ENCODE results near the gene KXD1. TPM values are rescaled to one million over a fixed set of nuclear protein-coding genes. Genes with fewer than 3 reads are reported as not detected.

Gene KXD1
- total RNA-seq: 149 and 160 TPM in 2 replicates

GRCh38 chr19:18557411-18558201 is at the start of gene KXD1:
TSS of gene KXD1 (plus strand) at chr19:18557870. CDS start at chr19:18562057, 4,187 bp downstream.

GRCh38 chr19:18521692-18522123 is 36.0 kb upstream of the KXD1 start, which contains the start of gene ELL:
TSS of gene ELL (minus strand) at chr19:18522070. CDS start at chr19:18522055, 15 bp downstream.

DNA sequence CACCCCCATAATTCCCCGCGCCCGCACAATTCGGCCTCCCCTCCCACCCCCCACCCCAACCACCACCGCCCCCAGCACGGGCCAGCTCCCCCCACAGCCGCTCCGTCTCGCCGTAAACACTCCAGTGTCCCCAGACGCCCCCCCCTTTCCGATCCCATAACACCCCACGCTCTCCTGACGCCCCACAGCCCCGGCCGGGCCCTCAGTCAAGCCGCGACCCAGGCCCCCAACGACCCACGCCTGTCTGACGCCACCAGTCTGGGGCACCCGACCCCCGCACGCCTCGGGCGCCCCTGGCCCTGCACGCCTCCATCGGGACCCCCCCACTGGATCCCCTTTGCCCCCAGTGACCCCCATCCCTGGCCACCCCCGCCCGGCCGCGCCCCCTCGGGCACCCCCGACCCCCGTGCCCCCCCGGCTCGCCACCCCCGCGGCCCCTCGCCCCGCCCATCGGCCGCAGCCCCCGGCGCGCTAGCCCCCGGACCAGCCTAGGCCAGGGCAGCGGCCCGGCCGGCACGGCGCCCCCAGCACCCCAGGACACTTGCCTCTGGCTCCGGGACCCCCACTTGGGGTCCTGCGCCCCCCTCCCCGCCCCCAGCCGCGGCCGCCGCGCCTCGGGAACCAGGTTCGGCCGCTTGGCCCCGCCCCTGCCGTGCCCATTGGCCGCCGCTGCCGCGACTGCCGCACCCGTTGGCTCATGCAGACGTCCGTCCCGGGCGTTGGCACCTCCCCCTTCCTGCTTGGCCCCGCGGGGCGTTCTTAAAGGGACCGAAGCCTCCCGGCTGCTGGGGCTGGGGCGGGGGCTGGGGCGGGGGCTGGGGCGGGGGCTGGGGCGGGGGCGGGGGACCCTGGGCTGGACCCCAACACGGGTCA is 14.5 kb upstream of the KXD1 start, which contains the start of gene FKBP8:
Gene FKBP8 (minus strand): TSS at position 633 of the 873 bp plus-strand sequence. CDS start 1,603 bp downstream, outside the sequence.

DNA sequence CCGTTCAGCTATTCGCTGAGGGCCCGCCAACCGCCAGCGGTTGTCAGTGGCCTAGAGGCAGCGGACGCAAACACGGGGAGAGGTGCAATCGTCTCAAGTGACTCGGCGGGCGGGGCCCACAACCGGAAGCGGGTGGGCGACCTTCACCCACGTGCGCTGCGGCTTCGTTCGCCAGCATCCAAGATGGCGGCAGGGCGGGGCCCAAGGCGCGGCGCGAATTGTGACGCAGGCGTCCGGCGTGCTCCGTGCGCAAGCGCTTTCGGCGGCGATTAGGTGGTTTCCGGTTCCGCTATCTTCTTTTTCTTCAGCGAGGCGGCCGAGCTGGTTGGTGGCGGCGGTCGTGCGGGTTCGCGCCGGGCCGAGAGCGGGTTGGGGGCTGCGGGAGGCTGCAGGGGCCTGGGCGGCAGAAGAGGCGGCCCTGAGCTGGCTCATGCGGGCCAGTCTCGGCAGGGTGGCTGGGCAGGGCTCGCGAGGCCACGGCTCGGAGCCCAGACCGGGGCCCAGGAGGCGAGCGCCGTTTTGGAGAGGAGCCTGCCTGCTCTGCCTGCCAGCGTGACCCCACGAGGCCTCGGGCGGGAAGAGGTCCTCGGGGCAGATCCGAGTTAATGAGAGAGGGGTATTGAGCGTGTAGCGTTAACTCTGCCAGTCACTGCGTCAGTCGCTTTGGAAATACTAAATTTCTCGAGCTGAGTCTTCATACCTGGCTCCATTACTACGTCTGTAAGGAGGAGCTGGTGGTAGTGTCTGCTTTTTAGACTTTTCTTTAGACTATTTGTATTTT is 14.1 kb downstream of the KXD1 start, which contains the start of gene UBA52:
Gene UBA52 (plus strand): TSS at position 294 of the 781 bp plus-strand sequence. CDS start 1,444 bp downstream, outside the sequence.

DNA sequence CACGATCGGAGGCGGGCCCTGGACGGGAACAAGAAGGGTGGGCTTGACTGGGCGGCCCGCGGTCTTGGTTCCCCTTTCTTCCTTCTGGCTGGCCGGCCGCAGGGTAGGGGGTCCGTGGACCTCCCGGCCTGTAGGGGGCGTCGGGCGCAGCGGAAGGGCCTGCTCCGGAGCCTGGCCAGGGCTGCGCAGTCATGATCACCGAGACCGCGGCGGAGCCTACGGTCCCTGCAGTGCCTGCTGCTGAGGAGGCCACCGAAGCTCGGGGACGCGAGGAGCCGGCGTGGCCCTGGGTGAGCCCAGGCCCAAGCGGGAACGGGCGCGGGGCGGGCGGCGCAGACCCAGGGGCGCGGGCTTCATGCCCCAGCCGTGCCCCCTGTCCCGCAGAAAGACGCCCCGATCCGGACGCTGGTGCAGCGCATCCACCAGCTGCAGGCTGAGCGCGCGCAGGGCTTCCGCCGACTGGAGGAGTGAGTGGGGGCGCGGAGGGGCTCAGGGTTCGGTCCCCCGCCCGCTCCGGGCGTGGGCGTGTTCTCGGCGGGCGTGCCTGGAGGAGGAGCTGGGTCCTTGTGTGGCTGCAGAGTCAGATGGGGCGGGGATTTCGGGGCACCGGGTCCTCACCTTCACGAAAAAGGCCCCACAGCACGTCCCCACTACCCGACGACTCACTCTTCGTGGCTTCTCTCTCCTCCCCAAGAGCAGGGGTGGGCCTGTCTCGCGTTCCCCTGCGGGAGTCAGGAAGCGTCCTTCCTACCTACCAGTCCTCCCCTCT is 31.1 kb downstream of the KXD1 start, which contains the start of gene REX1BD:
Gene REX1BD (plus strand): TSS at position 188 of the 769 bp plus-strand sequence. CDS start 4 bp downstream, at position 192.

DNA sequence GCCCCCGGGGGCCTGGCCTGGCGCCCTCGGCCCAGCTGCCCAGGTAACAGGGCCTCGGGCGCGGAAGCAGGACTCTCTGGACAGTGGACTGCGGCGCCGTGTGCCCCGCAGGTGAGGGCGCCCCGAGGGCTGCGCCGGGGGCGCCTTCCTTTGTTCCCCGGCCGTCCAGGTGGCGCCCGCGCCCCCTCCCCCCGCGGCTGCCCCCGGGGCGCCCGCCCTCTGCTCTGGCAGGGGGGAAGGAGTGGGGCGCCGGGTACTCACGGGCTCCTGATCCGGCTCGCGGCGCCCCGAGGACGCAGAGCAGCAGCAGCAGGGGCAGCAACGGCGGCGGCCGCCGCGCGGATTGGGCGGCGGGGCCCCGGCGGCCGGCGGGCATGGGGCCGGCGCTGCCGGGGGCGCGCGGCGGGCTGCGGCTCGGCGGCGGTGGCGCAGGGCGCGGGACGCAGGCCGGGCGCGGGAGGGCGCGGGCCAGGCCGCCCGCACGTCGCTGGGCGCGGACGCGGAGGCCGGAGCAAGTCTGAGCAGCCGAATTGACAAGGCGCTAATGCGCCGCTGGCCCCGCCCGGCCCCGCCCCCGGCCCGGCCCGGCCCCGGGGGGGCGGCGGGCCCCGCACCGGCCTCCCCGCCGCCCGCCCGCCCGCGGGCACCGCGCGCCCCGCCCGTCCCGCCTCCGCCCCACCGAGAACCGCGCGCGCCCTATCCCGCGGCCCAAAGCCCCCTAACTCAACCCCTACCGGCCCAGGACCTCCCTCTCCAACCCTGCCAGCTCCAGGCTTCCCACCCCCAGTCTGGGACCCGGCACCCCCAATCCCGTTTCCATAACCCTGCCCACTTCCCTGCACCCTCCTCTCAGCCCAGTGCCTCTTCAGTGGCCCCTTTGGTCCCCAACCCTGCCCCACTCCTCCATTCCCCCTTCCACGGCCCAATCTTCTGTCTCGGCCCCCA is 48.9 kb downstream of the KXD1 start, which contains the start of gene CRLF1:
Gene CRLF1 (minus strand): TSS at position 519 of the 945 bp plus-strand sequence. CDS start 143 bp downstream, at position 376.

GRCh38 chr19:18612772-18613588 is 55.3 kb downstream of the KXD1 start, which contains the start of gene TMEM59L:
TSS of gene TMEM59L (plus strand) at chr19:18612870. CDS start at chr19:18612959, 89 bp downstream.

Other genes starting within 250 kb of the KXD1 start
- gene LSM4, start 234.8 kb upstream of the KXD1 start, total RNA-seq: 319 and 384 TPM in 2 replicates
- 13.3 and 22.0 TPM in 2 replicates for gene PGPEP1, start 217.3 kb upstream of the KXD1 start, total RNA-seq
- 92.8 and 101 TPM in 2 replicates for gene GDF15, start 171.7 kb upstream of the KXD1 start, total RNA-seq
- 0.18 TPM in 1 of 2 replicates, not detected in the other for gene LRRC25, start 160.2 kb upstream of the KXD1 start, total RNA-seq
- gene SSBP4, start 138.5 kb upstream of the KXD1 start, total RNA-seq: 178 and 184 TPM in 2 replicates
- 25.7 and 38.8 TPM in 2 replicates for gene ISYNA1, start 119.7 kb upstream of the KXD1 start, total RNA-seq
- 14.1 and 15.4 TPM in 2 replicates for gene ELL, start 35.8 kb upstream of the KXD1 start, total RNA-seq
- gene FKBP8, start 14.3 kb upstream of the KXD1 start, total RNA-seq: 310 and 398 TPM in 2 replicates
- 883 and 1,008 TPM in 2 replicates for gene UBA52, start 14.0 kb downstream of the KXD1 start, total RNA-seq
- 79.0 and 84.8 TPM in 2 replicates for gene REX1BD, start 30.9 kb downstream of the KXD1 start, total RNA-seq
- gene CRLF1, start 48.9 kb downstream of the KXD1 start, total RNA-seq: 3.4 and 30.8 TPM in 2 replicates
- 2.0 TPM in 1 of 2 replicates, not detected in the other for gene TMEM59L, start 55.0 kb downstream of the KXD1 start, total RNA-seq
- 1.4 and 8.0 TPM in 2 replicates for gene KLHL26, start 79.2 kb downstream of the KXD1 start, total RNA-seq
- 1.6 and 3.5 TPM in 2 replicates for gene CRTC1, start 125.8 kb downstream of the KXD1 start, total RNA-seq
- gene COMP, start 233.4 kb downstream of the KXD1 start, total RNA-seq: not detected in 2 replicates